Sigmoid colon (tissue), 4 donors: ENCODE data around the gene MSRB2.

Experiments used
- CTCF ChIP-seq, 4 experiments: fragments of 450-650 bp in 3 of 4; fragments of 200-600 bp in 1 of 4; IDR thresholded peaks; one replicate each; pipeline ENCODE4 v1.5.1; 2016 to 2019; ENCODE audit warnings: antibody characterized with exemption in 4 of 4, mild to moderate bottlenecking in 3 of 4, moderate library complexity in 2 of 4
- POLR2A ChIP-seq, 2 donors: fragments of 450-650 bp; IDR thresholded peaks; one replicate each; pipeline ENCODE4 v1.6.1; 2016; ENCODE audit warnings: antibody characterized with exemption in 2 of 2, mild to moderate bottlenecking in 2 of 2, moderate library complexity in 2 of 2
- POLR2AphosphoS5 ChIP-seq, 4 donors: sonication (generic); formaldehyde crosslinking; IDR thresholded peaks; one replicate each; pipeline ENCODE4 v1.6.1; 2017; ENCODE audit warnings: antibody characterized with exemption in 4 of 4

GRCh38 chr10:23047201-23048050 is 48.0 kb upstream of the MSRB2 start:
- TF ChIP-seq POLR2A (IDR thresholded peaks at IDR 0.05) = no peak
- TF ChIP-seq POLR2AphosphoS5 (IDR thresholded peaks at IDR 0.05) = no peak
- no peak for TF ChIP-seq CTCF (IDR thresholded peaks at IDR 0.05)
